Liver (tissue), 3 donors: ENCODE results near the gene ALDH3A1.

ENCODE experiments used
- CTCF ChIP-seq: fragments of 150-350 bp; IDR thresholded peaks from 2 replicates; pipeline ENCODE4 v1.5.1; 2017; ENCODE audit warnings: improper control_type of control experiment, low read depth, low read length; ENCODE audit not compliant: missing input control
- FOXA1 ChIP-seq: IDR thresholded peaks from 2 replicates; pipeline ENCODE4 v1.6.1; 2016; ENCODE audit warnings: antibody characterized with exemption
- FOXA2 ChIP-seq: IDR thresholded peaks from 2 replicates; pipeline ENCODE4 v1.6.1; 2016; ENCODE audit warnings: antibody characterized with exemption
- GABPA ChIP-seq, 2 donors: IDR thresholded peaks in 1 of 2; conservative IDR thresholded peaks in 1 of 2; 2 replicates each; pipeline ENCODE4 v1.6.1; 2016; ENCODE audit warnings: antibody characterized with exemption in 2 of 2, mild to moderate bottlenecking in 1 of 2, moderate library complexity in 1 of 2
- RXRA ChIP-seq, 2 donors: IDR thresholded peaks; 2 replicates each; pipeline ENCODE4 v1.6.1; 2017 to 2018; ENCODE audit warnings: antibody characterized with exemption in 2 of 2, mild to moderate bottlenecking in 1 of 2
- SP1 ChIP-seq: IDR thresholded peaks from 2 replicates; pipeline ENCODE4 v1.6.1; 2018; ENCODE audit warnings: antibody characterized with exemption, mild to moderate bottlenecking
- TAF1 ChIP-seq: conservative IDR thresholded peaks from 2 replicates; pipeline ENCODE4 v1.6.1; 2016; ENCODE audit warnings: antibody characterized with exemption, mild to moderate bottlenecking
- ZBTB33 ChIP-seq: IDR thresholded peaks from 2 replicates; pipeline ENCODE4 v1.6.1; 2016; ENCODE audit warnings: antibody characterized with exemption
- donor health status: healthy.
- donor health status: healthy.

GRCh38 chr17:19746517-19746916 is 1.6 kb downstream of the ALDH3A1 start:
- TF ChIP-seq CTCF: no peak
- TF ChIP-seq ZBTB33: no peak
- TF ChIP-seq RXRA (IDR thresholded peaks at IDR 0.05): no peak
- TF ChIP-seq FOXA2: no peak
- no peak for TF ChIP-seq TAF1
- TF ChIP-seq FOXA1: no peak
- no peak for TF ChIP-seq SP1
- no peak for TF ChIP-seq GABPA (IDR thresholded peaks at IDR 0.05 in 1 of 2, conservative IDR thresholded peaks at IDR 0.05 in 1 of 2)
